H1 (cell line): Measurements from ENCODE around the gene ZNF383. TPM values are rescaled to one million over a fixed set of nuclear protein-coding genes. Genes with fewer than 3 reads are reported as not detected.
"Not testable (repeated sequence)": the region's sequence is repeated elsewhere in the genome, so short reads cannot be mapped to it uniquely, and the experiment has no call there.

Experiments used
- CTCF ChIA-PET: fragments of 300-600 bp; sonication (Branson Sonifier 250); formaldehyde crosslinking; loops from one replicate; lab custom pipeline; 2021; ENCODE audit not compliant: partially characterized antibody; lab: Charles Lee
- POLR2A ChIA-PET: fragments of 300-600 bp; sonication (Branson Sonifier 250); formaldehyde crosslinking; loops from one replicate; lab custom pipeline; 2021; ENCODE audit warnings: inconsistent platforms; ENCODE audit not compliant: partially characterized antibody; lab: Charles Lee
- DNase-seq, 2 experiments: peaks; one replicate each; pipeline versions ENCODE4 v3.0.0 to v3.0.0-alpha.2; 2010 to 2022; ENCODE audit warnings: low spot score in 2 of 2, low read depth in 1 of 2, mixed read lengths in 1 of 2
- FAIRE-seq: peaks from 2 replicates; lab custom pipeline; 2011; peaks lifted over from hg19 to GRCh38; lab: Jason Lieb, UNC
- H2AFZ ChIP-seq: 2 replicates; pipeline ENCODE4 v1.8.1; 2012; ENCODE audit warnings: low read length, inconsistent platforms
- H2AK5ac ChIP-seq: 2 replicates; pipeline ENCODE4 v1.6.1; 2013; ENCODE audit warnings: low read depth, low read length
- H2BK120ac ChIP-seq: replicated peaks from 2 replicates; pipeline ENCODE3; 2013; ENCODE audit warnings: low read depth, low read length, inconsistent platforms
- H2BK12ac ChIP-seq: 2 replicates; pipeline ENCODE4 v1.6.1; 2013; ENCODE audit warnings: low read depth, low read length
- H2BK15ac ChIP-seq: 2 replicates; pipeline ENCODE4 v1.6.1; 2013; ENCODE audit warnings: low read length
- H2BK20ac ChIP-seq: 2 replicates; pipeline ENCODE4 v1.6.1; 2013; ENCODE audit warnings: low read length
- H2BK5ac ChIP-seq: 2 replicates; pipeline ENCODE4 v1.6.1; 2013; ENCODE audit warnings: low read depth, low read length
- H3K14ac ChIP-seq: 2 replicates; pipeline ENCODE4 v1.6.1; 2013; ENCODE audit warnings: inconsistent platforms; ENCODE audit not compliant: insufficient read length
- H3K18ac ChIP-seq: 2 replicates; pipeline ENCODE4 v1.6.1; 2013; ENCODE audit warnings: low read length; ENCODE audit errors: extremely low read depth
- H3K23ac ChIP-seq: 2 replicates; pipeline ENCODE4 v1.6.1; 2013; ENCODE audit warnings: inconsistent platforms; ENCODE audit not compliant: insufficient read length
- H3K23me2 ChIP-seq: 2 replicates; pipeline ENCODE4 v1.6.1; 2013; ENCODE audit warnings: low read depth, low read length
- H3K27ac ChIP-seq: 2 replicates; pipeline ENCODE4 v1.6.1; 2011; ENCODE audit warnings: low read depth, low read length, inconsistent platforms
- H3K27me3 ChIP-seq, 4 experiments: replicated peaks in 1 of 4; 1 replicate in 1 of 4; 2 replicates in 3 of 4; pipeline versions ENCODE4 v1.6.1 to v1.8.1; 2011 to 2013; ENCODE audit warnings: low read length in 3 of 4, mild to moderate bottlenecking in 3 of 4, inconsistent platforms in 2 of 4, mixed read lengths in 2 of 4, moderate library complexity in 1 of 4; ENCODE audit not compliant: control insufficient read depth in 3 of 4, insufficient read depth in 3 of 4; ENCODE audit errors: extremely low read depth in 1 of 4
- H3K36me3 ChIP-seq, 4 experiments: 2 replicates each; pipeline versions ENCODE4 v1.6.1 to v1.8.1; 2011 to 2013; ENCODE audit warnings: mild to moderate bottlenecking in 4 of 4, low read length in 3 of 4, moderate library complexity in 2 of 4, control low read depth in 1 of 4, inconsistent platforms in 1 of 4; ENCODE audit not compliant: insufficient read depth in 4 of 4, control insufficient read depth in 2 of 4
- H3K4ac ChIP-seq: replicated peaks from 2 replicates; pipeline ENCODE3; 2013; ENCODE audit warnings: low read length, low read depth, mixed read lengths, inconsistent platforms; ENCODE audit not compliant: insufficient read length
- H3K4me1 ChIP-seq, 4 experiments: replicated peaks in 1 of 4; 1 replicate in 1 of 4; 2 replicates in 3 of 4; pipeline versions ENCODE4 v1.6.1 to v1.8.1; 2011 to 2013; ENCODE audit warnings: low read length in 3 of 4, inconsistent platforms in 2 of 4, mixed read lengths in 1 of 4; ENCODE audit not compliant: insufficient read depth in 4 of 4, control insufficient read depth in 3 of 4
- H3K4me2 ChIP-seq, 2 experiments: 2 replicates each; pipeline versions ENCODE4 v1.6.1 to v1.8.1; 2011 to 2013; ENCODE audit warnings: low read depth in 2 of 2, low read length in 2 of 2, control low read depth in 1 of 2, inconsistent platforms in 1 of 2, mild to moderate bottlenecking in 1 of 2; ENCODE audit not compliant: insufficient read depth in 1 of 2
- H3K4me3 ChIP-seq, 4 experiments: fragments of 200-600, 300-600 bp in 1 of 4; sonication (generic), shearing (Covaris generic), sonication (Bioruptor Twin) in 1 of 4; 2 replicates each; pipeline versions ENCODE4 v1.5.1 to v1.8.1; 2011 to 2016; ENCODE audit warnings: low read length in 4 of 4, low read depth in 3 of 4, control low read depth in 2 of 4, inconsistent platforms in 2 of 4, mild to moderate bottlenecking in 2 of 4, mixed read lengths in 1 of 4, moderate library complexity in 1 of 4; ENCODE audit not compliant: insufficient read depth in 2 of 4; ENCODE audit errors: extremely low read depth in 1 of 4
- H3K56ac ChIP-seq: replicated peaks from 2 replicates; pipeline ENCODE3; 2013; ENCODE audit warnings: low read depth, mild to moderate bottlenecking, mixed read lengths, low read length, inconsistent platforms; ENCODE audit not compliant: insufficient read length
- H3K79me1 ChIP-seq: 2 replicates; pipeline ENCODE4 v1.6.1; 2013; ENCODE audit warnings: low read depth, low read length, control low read depth
- H3K79me2 ChIP-seq, 2 experiments: 2 replicates each; pipeline versions ENCODE4 v1.6.1 to v1.8.1; 2012 to 2013; ENCODE audit warnings: low read length in 2 of 2, mild to moderate bottlenecking in 2 of 2, inconsistent platforms in 1 of 2; ENCODE audit not compliant: insufficient read depth in 2 of 2, control insufficient read depth in 1 of 2
- H3K9ac ChIP-seq, 4 experiments: replicated peaks in 1 of 4; 1 replicate in 1 of 4; 2 replicates in 3 of 4; pipeline versions ENCODE4 v1.6.1 to v1.8.1; 2011 to 2013; ENCODE audit warnings: low read depth in 3 of 4, low read length in 3 of 4, control low read depth in 2 of 4, mild to moderate bottlenecking in 2 of 4, moderate library complexity in 2 of 4, inconsistent platforms in 1 of 4; ENCODE audit errors: extremely low read depth in 1 of 4
- H3K9me3 ChIP-seq, 2 experiments: 2 replicates each; pipeline versions ENCODE4 v1.6.1 to v1.8.1; 2012 to 2013; ENCODE audit warnings: mild to moderate bottlenecking in 2 of 2, moderate library complexity in 2 of 2, control low read depth in 1 of 2, inconsistent platforms in 1 of 2, low read depth in 1 of 2, low read length in 1 of 2, mixed read lengths in 1 of 2; ENCODE audit not compliant: insufficient read depth in 2 of 2
- H4K20me1 ChIP-seq, 2 experiments: replicated peaks in 1 of 2; 2 replicates each; pipeline versions ENCODE3 to v1.8.1; 2011 to 2013; ENCODE audit warnings: inconsistent platforms in 2 of 2, low read length in 2 of 2, mild to moderate bottlenecking in 1 of 2; ENCODE audit not compliant: insufficient read depth in 2 of 2, control insufficient read depth in 1 of 2
- H4K5ac ChIP-seq: 2 replicates; pipeline ENCODE4 v1.6.1; 2013; ENCODE audit warnings: low read length, low read depth, mixed read lengths, inconsistent platforms; ENCODE audit not compliant: insufficient read length
- H4K8ac ChIP-seq: 2 replicates; pipeline ENCODE4 v1.8.0; 2013; ENCODE audit warnings: mild to moderate bottlenecking, moderate library complexity, low read length, inconsistent platforms; ENCODE audit not compliant: insufficient read depth; ENCODE audit errors: extremely low read depth
- H4K91ac ChIP-seq: replicated peaks from 2 replicates; pipeline ENCODE3; 2013; ENCODE audit warnings: low read length, mixed read lengths, inconsistent platforms; ENCODE audit not compliant: insufficient read length
- CTBP2 ChIP-seq: IDR thresholded peaks from 2 replicates; pipeline ENCODE4 v1.7.0; 2011; ENCODE audit warnings: borderline replicate concordance, mild to moderate bottlenecking, moderate library complexity, mixed read lengths, low read length; ENCODE audit not compliant: insufficient read depth, insufficient read length
- RNF2 ChIP-seq: fragments of 200-900, 300-1000 bp; sonication (generic); IDR thresholded peaks from 2 replicates; pipeline ENCODE4 v1.7.1; 2016; ENCODE audit warnings: borderline replicate concordance, low read depth, mild to moderate bottlenecking, antibody characterized with exemption, low read length; ENCODE audit not compliant: poor library complexity, severe bottlenecking; ENCODE audit errors: missing control alignments
- SUZ12 ChIP-seq: fragments of 200-600 bp; sonication (generic); IDR thresholded peaks from 2 replicates; pipeline ENCODE4 v1.6.1; 2012; ENCODE audit warnings: mild to moderate bottlenecking, inconsistent platforms, low read length, moderate library complexity, mixed read lengths
- WGBS, 2 experiments: shearing (Covaris generic) in 1 of 2; methylation state at CpG; one replicate each; pipeline versions ENCODE4 v1.1.6 to v1.1.7; 2013 to 2015; ENCODE audit warnings: low lambda C conversion rate in 2 of 2, mixed read lengths in 2 of 2, inconsistent platforms in 1 of 2, low coverage in 1 of 2, missing lambda C conversion rate in 1 of 2; ENCODE audit not compliant: insufficient replicate concordance in 2 of 2, insufficient coverage in 1 of 2, insufficient read length in 1 of 2; ENCODE audit errors: extremely low coverage in 1 of 2, missing lambda C conversion rate in 1 of 2; 5-methylcytosine and 5-hydroxymethylcytosine counted together
- polyA plus RNA-seq, 7 experiments: library from polyadenylated mRNA; depleted of rRNA in 3 of 7; stranded (reverse) in 5 of 7; unstranded in 2 of 7; fragments of >200 nt in 5 of 7; fragments of 200-250 nt in 2 of 7; gene quantifications; 1 replicate in 5 of 7; 2 replicates in 1 of 7; 4 replicates in 1 of 7; pipeline versions ENCODE4 v1.2.1 to v1.2.3, GENCODE V29; 2011 to 2013; ENCODE audit warnings: missing spikeins in 2 of 7, mixed read lengths in 2 of 7
- total RNA-seq: library from RNA; stranded (reverse); fragmentation: NEBNext Ultra II Directional; extraction: Animal tissue kit (Norgen Biotek cat#: 25700); gene quantifications from 2 replicates; pipeline ENCODE4 v1.2.1, GENCODE V29; 2021

ZNF383 gene
- total and polyA plus RNA-seq, 2 of the 8 experiments (the other 6 are each of a cell fraction or from before 2014, with no cell fraction given), result 1.2 to 3.9 TPM

GRCh38 chr19:37172368-37173366, 45.3 kb upstream of the ZNF383 start, which contains the start of gene ZNF585A (continued):
- TF ChIP-seq CTBP2 (no peak), SUZ12 (no peak), RNF2 (no peak)

GRCh38 chr19:37186071-37186470, 31.9 kb upstream of the ZNF383 start:
- 100% methylated on average over 3 of the region's 4 CpGs; no CpG with 5 or more reads in 1 of the 2 experiments for WGBS, 2 experiments

More at GRCh38 chr19:37186071-37186470, 31.9 kb upstream of the ZNF383 start:
- DNase-seq, H2AK5ac ChIP-seq, H2BK20ac ChIP-seq, H3K14ac ChIP-seq, H3K27me3 ChIP-seq, H2AFZ ChIP-seq, CTCF ChIA-PET, H4K91ac ChIP-seq, H3K23ac ChIP-seq, H3K27ac ChIP-seq, H2BK15ac ChIP-seq, H4K20me1 ChIP-seq, H4K8ac ChIP-seq, H4K5ac ChIP-seq, H2BK120ac ChIP-seq, POLR2A ChIA-PET, H3K79me2 ChIP-seq, H3K23me2 ChIP-seq, H3K9ac ChIP-seq, H3K4ac ChIP-seq, H3K4me2 ChIP-seq, H3K4me1 ChIP-seq, H3K56ac ChIP-seq, H2BK5ac ChIP-seq, H3K4me3 ChIP-seq, H2BK12ac ChIP-seq, H3K79me1 ChIP-seq, H3K18ac ChIP-seq: not testable (repeated sequence)
- FAIRE-seq, result peak; percentile 13
- peaks cover 2 to 60% (median 9%) of the 10 kb centered on the region in 4 experiments; a peak in 7 of 8 replicates for H3K36me3 ChIP-seq
- H3K9me3 ChIP-seq, result peaks cover 44 to 62% of the 10 kb centered on the region in 2 experiments
